ENCODE results near the gene KRT16.
"Not testable (repeated sequence)": the region's sequence is repeated elsewhere in the genome, so short reads cannot be mapped to it uniquely, and the experiment has no call there.

Gene KRT16

DNA sequence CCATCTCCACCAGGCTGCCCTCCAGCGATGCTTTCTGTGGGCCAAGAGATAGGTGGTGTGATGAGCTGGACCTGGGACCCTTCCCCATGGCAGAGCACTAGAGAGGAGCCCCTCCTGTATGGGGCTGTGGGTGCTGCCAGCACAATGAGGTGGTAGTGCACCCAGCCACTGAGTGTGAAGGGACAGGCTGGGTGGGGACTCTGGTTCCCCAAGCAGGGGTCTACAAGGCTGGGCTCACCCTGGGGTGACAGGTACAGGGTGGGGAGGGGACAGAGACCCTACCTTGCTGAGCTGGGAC, 15.5 kb upstream of the KRT16 start:
- not testable (repeated sequence) for DNase-seq (ENCODE audit: low read depth, low spot score)

DNA sequence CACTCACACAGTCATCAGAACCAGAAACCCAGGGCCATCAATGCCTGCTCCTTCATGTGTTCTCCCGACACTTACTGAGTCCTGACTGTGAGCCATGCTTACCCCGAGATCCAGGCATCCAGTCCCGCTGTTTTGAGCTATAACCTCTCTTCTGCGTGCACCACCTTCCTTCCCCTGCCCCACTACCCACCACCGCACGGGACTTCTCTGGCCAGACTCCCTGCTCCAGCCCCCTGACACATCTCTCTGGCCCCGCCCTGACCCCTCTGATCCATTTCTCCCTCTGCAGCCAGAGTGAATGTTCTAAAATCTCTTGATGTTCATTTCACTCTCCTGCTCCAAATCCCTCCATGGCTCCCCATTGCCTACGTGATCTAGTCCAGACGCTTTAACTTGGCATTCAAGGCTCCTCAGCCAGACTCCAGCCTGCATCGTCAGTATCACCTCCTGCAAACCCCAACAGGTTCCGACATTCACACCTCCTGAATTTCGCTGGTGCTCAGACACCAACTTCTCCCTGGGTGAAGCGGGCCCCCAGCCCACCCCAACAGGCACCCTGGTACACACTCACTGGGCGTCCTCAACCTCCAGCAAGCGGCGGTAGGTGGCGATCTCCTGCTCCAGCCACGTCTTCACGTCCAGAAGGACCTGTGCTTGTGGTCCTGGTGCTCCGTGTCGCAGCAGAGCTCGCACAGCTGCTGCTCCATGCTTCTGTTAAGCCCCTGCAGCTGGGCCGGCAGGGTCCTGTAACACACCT, 14.9 kb upstream of the KRT16 start:
- DNase-seq (ENCODE audit: low read depth, low spot score) = no peak

DNA sequence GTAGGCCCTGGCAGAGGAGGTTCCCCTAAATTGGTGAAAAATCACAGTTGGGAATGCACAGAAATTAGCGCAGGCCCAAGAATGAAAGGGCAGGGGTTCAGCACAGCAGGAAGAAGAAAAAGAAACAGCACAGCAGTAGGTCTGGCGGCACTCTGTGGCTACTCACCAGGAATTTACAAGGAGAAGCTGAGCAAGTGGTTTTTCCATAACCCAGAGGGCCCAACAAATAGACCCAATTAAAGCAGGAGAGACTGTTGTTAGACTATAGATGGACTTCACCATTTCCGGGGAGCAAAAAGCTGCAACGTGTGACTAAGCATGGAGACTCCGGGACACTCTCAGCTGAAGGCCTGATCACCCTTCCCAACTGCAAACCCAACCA, 14.3 kb upstream of the KRT16 start:
- not testable (repeated sequence) for DNase-seq (ENCODE audit: low read depth, low spot score)

DNA sequence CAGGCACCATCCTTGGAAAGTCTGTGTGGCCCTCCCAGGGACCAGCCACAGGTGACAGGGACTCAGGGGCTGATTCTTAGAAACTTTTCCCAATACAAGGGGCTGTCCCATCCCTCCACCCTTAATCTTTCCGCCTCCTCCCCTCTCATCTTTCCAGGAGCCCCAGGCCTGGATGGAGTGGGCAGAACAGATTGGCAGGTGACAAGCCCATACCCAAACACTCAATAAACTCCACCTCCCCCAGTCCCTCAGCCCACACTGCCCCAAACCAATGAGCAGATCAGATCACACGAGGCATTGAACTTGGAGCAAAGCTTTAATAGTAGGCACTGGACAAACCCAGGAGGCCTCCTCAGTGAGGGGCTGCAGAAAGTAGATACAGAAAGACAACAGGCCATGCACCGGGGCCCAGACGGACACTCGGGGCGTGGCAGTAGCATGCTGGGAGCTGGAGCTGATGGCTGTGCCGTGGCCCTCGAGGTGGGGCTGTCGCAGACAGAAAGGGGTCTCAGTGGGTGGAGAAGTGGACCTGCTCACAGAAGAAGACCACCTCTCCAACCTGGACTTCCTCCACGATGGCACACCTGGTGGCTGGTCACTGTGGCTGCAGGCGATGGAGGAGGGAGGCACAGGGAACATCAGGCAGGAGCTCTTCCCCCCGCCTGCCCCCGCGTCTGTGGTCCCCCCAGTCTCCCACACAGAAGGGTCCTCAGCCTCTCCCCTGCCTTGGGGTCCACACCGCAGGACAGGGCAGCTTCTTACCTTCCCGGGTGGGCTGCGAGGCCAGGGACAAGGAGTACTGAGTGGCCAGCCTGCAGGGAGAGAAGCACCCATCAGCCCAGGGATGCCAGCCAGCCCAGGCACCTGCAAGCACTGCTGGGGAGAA, 13.7 kb upstream of the KRT16 start:
- DNase-seq (ENCODE audit: low read depth, low spot score) = not testable (repeated sequence)

DNA sequence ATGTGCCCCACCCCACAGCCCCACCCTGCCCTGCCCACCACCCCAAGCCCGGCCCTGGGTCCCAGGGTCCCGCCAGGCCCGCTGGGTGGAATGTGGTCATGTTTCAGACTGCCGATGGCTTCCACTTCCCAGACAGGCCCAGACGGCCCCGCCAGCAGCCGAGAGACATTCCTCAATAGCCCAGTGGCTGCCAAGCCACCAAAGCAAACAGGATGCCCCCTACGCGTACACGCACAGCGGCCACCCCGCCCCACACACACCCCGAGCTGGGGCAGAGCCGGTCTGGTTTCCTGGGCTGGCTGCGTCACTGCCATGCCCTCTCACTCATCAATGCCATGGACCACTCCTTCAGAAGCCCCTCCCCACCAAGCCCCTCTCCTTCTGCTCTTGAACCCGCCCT, 13.0 kb upstream of the KRT16 start:
- no peak for DNase-seq (ENCODE audit: low read depth, low spot score)

DNA sequence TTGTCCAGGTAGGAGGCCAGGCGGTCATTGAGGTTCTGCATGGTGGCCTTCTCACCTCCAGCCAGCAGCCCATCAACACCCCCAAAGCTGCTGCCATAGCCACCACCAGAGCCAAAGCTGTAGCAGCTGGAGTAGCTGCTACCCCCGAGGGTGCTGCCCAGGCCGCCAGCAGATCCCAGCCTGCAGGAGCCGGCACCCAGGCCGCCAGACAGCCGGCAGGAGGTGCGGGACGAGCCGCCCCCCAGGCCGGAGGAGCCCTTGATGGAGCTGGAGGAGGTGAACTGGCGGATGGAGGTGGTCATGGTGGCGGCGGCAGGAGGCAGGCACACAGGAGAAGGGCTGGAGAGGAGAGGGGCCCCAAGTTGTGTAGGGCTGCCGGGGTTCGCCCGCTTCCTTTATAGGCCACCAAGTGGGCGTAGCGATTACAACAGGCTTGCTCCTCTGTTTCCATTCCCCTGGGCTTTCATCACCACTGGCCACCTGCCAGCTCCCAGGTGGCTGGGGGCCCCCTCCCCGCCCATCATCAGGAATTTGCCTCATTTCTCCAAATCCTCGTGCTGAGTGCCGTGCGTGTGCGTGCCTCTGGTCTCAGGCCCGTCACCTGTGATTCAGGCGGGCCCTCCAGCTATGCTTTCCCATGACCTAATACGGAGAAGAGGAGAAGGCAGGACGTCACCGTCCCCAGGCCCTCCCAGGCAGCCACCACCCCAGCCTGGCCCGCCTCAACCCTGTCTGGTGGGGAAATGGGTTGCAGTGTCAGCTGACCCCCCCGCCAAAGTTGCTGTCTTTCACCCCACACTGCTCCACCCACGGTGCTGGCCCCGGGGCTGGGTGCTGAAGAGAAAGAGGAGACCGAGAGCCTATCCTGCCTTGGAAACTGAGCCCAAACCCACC, 11.9 kb upstream of the KRT16 start, which contains the start of gene KRT17:
TSS of gene KRT17 (minus strand) at position 368 of the 894 bp plus-strand sequence. CDS start at position 302, 66 bp downstream.
- DNase-seq (ENCODE audit: low read depth, low spot score) = no peak

DNA sequence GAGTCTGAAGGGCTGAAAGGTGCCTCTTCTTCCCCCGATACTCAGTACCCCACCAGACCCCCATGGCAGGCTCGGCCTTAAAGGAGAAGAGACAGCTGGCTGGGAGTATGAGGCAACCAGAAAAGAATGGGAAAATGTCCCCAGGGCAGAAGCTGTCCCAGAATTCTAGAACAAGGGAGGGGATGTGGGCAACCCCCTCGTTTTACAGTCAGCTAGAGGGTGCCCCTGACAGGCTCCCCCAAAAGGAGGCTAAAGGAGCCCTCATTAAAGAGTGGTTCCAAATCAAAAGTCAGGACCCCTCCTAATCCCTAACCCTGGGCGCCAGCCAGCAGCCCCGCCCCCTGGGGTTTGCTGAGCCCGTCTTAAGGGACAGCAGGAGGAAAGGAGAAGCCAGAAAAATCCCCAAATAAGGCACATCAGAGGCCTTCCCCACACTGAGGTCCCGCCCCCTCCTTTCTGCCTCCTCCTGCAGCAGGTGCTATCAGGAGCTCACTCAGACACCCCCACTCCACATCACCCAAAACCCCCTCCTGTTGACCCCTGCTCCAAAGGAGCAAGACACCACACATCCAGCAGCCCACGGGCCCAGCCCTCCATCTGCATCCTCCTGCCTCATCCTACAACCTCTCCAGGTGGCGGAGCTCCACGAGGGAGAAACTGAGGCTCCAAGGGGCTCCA, 10.8 kb upstream of the KRT16 start:
- DNase-seq (ENCODE audit: low read depth, low spot score) = not testable (repeated sequence)

DNA sequence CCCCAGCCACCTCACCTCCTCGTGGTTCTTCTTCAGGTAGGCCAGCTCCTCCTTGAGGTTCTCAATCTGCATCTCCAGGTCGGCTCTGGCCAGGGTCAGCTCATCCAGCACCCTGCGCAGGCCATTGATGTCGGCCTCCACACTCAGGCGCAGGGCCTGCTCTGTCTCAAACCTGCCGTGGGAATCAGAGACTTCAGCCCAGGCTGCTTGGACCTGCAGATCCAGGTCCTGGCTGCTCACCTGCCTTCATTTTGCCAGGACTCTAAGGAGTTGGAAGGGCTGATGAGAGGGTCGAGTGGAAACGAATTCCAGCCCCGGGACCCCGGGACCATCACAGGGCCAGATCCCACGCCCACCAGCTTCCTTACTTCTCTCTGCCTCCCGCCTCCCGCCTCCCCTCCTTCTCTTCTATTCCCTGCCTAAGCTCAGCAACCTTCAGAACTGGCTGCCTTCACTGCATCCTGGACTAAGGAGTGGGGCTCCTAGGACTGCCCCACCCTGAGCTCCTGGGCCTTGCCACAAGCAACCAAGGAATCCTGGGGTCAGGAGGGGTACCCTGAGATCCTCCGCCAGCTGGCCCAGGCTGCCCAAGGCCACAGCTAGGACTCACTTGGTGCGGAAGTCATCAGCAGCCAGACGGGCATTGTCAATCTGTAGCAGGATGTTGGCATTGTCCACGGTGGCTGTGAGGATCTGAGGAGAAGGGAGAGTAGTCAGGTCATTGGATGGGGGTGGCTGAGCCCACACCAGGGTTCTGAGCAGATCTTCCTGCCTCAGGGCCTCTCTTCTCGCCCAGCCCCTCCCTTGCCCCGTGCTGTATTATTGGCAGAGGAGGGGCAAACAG, 10.0 kb upstream of the KRT16 start:
- DNase-seq (ENCODE audit: low read depth, low spot score) = not testable (repeated sequence)

DNA sequence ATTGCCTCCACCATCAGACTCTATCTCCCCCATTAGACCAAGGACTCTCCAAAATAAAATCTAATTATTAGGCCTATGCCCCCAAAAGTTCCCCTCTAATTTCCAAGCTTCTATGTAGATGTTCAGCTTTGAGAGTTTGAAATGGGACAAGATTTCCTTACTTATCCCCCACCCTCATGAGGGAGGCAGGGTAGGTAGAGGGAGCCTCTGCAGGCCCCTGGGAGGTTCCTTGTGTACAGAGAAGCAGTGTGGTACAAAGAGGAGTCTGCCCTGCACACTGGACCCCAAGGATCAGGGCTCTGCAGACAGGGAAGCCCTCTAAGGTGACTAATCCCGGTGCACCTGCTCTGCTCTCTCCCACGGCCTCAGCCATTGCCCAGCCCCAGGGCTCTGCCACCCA, 9.3 kb upstream of the KRT16 start:
- no peak for DNase-seq (ENCODE audit: low read depth, low spot score)

DNA sequence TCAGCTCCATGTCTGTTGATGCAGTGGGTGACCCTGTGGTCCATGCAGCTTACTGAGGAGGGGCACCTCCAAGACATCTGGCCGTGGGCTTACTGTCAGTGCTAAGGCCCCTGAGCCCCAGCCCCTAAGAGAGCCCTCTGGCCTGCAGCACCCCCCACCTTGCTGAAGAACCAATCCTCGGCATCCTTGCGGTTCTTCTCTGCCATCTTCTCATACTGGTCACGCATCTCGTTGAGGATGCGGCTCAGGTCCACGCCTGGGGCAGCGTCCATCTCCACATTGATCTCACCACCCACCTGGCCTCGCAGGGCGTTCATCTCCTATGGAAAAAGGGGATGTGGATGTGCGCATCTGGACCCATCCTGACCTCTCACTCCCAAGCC, 8.9 kb upstream of the KRT16 start:
- DNase-seq (ENCODE audit: low read depth, low spot score) = not testable (repeated sequence)

DNA sequence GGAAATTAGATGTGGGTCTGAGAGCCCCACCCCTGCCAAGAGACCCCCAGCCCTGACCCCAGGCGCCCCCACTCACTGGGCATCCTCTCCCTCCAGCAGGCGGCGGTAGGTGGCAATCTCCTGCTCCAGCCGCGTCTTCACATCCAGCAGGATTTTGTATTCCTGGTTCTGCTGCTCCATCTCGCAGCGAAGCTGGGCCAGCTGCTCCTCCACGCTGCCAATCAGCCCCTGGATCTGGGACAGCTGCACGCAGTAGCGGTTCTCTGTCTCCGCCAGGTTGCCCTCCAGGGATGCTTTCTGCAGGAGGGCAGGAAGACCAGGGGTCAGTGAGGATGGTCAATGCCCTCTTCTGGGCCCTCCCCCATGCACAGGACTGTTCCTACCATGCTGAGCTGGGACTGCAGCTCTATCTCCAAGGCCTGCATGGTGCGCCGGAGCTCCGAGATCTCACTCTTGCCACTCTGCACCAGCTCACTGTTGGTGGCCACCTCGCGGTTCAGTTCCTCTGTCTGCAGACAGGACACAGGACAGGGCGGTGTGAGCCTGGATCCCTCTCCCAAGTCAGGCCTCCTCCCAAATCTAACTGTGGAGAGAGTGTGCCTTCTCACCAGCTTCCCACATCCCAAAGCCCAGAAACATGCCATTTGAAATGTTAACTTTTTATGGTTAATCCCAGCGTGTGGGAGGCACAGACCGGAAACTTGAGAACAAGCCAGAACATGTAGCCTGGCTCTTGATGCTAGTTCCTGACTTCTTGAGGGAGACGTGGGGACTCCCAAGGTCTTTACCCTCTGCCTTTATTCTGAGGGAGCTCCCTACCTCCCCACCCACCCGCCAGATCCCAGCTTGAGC, 8.2 kb upstream of the KRT16 start:
- DNase-seq (ENCODE audit: low read depth, low spot score) = no peak

DNA sequence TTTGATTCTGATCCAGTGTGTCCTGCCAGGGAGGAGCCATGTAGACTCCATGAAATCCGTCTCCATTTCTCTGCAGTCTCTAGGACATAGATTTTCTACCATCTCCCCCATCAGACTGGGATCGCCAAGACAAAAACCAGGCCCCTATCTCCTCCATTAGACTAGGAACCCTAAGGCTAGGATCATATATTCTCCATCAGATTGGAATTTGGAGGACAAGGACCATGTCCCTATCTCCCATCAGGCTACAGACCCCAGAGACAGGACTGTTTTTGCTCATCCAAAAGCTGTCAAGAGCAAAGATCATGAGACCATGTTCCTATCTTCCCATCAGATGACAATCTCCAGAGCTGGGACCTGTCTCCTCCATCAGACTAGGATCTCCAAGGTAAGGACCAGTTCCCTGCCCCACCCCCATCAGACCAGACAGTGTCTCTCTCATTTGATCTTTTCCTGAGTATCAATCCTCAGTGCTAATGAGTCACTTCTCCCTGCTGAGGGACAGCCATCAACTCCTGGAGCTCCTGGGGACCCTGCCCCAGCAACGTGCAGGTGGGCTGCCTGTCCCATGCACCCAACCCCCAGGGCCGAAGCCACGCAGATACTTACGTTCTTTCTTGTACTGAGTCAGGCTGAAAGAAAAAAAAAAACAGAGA, 7.5 kb upstream of the KRT16 start:
- not testable (repeated sequence) for DNase-seq (ENCODE audit: low read depth, low spot score)

DNA sequence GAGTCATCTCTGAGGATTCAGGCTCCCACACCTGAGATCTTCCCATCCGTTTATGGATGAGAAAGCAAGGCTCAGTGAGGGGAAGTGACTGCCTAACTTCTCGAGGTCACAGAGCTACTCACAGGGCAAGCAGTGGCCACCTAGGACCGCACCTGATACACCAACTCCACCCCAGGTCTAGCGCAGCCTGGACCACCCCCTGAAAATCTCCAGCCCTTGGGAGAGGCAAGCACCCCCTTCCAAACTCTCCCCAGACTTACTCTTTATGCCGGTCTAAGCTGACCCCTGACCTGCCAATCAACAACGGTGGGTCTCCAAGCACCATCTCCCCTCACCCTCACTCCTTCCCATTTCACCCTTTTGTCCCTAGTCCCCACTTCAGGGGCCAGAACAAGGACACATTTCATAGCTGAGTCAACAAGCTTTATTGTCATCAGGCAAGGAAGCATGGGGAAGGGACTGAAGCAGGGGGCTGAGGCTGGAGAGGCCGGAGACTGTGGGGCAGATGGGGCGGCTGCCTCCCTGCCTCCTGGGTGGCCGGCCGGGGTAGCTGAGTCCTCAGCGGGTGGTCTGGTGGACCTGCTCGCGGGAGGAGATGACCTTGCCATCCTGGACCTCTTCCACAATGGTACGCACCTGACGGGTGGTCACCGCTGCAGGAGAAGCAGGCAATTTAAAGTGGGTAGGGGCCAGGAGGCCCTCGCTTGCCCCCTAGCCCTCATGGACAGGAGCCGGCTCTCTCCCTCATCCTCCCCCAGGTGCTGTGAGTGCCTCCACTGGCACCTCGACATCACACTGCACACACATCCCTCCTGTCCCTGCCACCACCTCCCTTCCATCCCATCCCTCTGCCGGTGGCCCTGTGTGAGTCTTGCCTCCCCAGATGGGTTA, 6.7 kb upstream of the KRT16 start:
- DNase-seq (ENCODE audit: low read depth, low spot score) = no peak

DNA sequence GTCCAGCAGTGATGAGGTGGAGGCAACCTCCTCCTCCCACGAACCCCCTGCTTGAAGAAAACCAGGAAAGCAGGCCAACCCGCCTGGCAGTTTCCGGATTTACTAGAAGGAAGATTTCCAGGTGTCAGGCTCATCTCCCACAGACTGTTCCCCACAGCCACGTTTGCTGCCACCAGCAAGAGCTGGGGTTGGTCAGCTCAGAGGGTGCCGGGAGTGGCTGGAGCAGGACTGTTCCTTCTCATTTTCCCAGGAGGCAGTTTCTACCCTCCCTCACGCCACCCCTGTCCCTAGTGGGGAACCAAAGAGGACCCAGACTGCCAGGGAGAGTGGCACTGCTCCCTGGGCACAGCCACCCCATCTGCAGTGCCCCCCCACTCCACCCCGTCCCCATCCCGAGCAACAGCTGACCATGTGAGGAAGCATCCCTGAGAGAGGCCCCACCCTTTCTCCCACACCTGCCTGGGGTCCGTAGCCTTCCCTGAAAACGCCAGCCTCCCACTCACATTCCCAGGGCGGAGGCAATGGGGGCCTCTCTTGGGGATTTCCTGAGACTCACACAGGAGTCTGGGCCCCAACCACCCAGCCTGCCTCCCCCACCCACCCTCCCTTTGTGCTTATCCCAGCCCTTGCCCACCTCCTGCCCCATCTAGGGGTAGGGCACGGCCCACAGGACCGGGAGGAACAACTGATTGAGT, 5.9 kb upstream of the KRT16 start:
- no peak for DNase-seq (ENCODE audit: low read depth, low spot score)

DNA sequence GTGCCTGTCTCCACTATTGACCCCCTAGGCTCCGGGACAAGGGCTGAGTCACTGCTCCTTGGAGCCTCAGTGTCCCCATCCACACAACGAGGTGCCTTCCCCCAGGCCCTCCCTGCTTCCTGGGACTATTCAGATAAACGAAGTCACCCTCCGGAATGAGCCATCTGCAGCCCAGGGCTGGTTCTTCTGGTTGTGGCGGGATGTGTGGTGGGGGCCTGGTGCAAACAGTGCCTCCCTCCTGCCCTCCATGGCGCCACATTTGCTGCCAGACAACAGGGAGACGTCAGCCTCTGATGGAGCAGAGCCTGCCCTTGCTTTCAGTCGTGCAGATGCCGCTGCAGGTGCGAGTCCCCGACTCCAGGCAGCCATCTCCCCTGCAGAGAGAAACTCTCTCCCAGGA, 5.1 kb upstream of the KRT16 start:
- DNase-seq (ENCODE audit: low read depth, low spot score) = no peak

DNA sequence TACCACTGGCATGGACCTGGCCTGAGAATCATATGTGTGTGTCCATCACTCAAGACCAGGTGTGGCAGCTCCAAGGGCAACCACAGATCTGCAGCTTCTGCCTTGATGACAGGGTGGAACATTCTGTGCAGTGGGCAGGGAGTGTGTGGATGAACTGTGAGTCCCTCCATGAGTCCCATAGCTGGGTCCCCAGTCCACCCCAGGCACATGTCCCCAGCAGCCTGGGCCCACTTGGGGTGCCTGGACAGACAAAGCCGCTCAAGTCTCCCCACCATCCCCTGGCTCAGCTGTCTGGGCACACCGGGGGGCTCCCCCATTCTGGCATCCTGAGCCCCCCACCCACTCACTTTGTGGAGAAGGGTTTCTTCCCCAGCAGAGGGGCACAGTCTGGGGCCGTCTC, 4.6 kb upstream of the KRT16 start:
- no peak for DNase-seq (ENCODE audit: low read depth, low spot score)

DNA sequence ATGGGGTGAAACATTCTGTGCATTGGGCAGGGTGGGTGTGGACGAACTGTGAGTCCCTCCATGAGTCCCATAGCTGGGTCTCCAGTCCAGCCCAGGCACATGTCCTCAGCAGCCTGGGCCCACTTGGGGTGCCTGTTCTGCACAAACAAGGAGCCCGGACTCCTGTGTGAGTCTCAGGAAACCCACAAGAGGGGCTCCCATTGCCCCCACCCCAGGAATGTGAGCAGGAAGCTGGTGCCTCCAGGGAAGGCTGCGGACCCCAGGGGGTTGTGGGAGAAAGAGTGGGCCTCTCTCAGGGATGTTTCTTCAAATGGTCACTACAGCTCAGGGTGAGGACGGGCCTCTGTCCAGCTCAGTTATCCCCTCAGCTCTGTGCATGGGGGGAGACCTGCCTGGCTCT, 3.9 kb upstream of the KRT16 start:
- not testable (repeated sequence) for DNase-seq (ENCODE audit: low read depth, low spot score)
